K562 (cell line): ENCODE data around the gene PTH2. TPM values are rescaled to one million over a fixed set of nuclear protein-coding genes. Genes with fewer than 3 reads are reported as not detected.

Experiments used
- ARID4B ChIP-seq: sonication (generic); formaldehyde crosslinking; IDR thresholded peaks from 2 replicates; pipeline ENCODE4 v1.8.0; 2022; ENCODE audit warnings: mild to moderate bottlenecking, missing genetic modification reagents
- CAMTA2 ChIP-seq: fragments of 250-450 bp; sonication (Bioruptor Pico); conservative IDR thresholded peaks from 2 replicates; pipeline ENCODE4 v1.5.1; 2022
- ELF4 ChIP-seq: fragments of 450-650 bp; formaldehyde crosslinking; IDR thresholded peaks from 2 replicates; pipeline ENCODE4 v1.4.0; 2022; ENCODE audit warnings: missing genetic modification characterization
- ELK1 ChIP-seq: sonication (generic); formaldehyde crosslinking; IDR thresholded peaks from 2 replicates; pipeline ENCODE4 v1.8.1; 2022; ENCODE audit warnings: missing genetic modification reagents
- ETV1 ChIP-seq: fragments of 450-650 bp; conservative IDR thresholded peaks from 2 replicates; pipeline ENCODE4 v1.6.1; 2016; ENCODE audit warnings: missing genetic modification characterization, control low read depth, low read depth, missing compliant biosample characterization
- FOXO4 ChIP-seq: fragments of 450-650 bp; formaldehyde crosslinking; IDR thresholded peaks from 2 replicates; pipeline ENCODE4 v1.4.0; 2020; ENCODE audit warnings: mild to moderate bottlenecking, moderate library complexity
- KDM5B ChIP-seq: fragments of 200-600 bp; sonication (generic); IDR thresholded peaks from 2 replicates; pipeline ENCODE4 v1.6.1; 2012; ENCODE audit warnings: low read depth, mild to moderate bottlenecking, moderate library complexity, low read length, control low read depth, inconsistent platforms; ENCODE audit not compliant: insufficient replicate concordance
- MIER1 ChIP-seq: fragments of 450-650 bp; IDR thresholded peaks from 2 replicates; pipeline ENCODE4 v1.6.1; 2016; ENCODE audit warnings: antibody characterized with exemption, mild to moderate bottlenecking, low read depth
- NFYB ChIP-seq: IDR thresholded peaks from 2 replicates; pipeline ENCODE4 v1.6.1; 2011; ENCODE audit warnings: mild to moderate bottlenecking, moderate library complexity; ENCODE audit not compliant: insufficient read length; ENCODE audit errors: extremely low read depth
- PKNOX1 ChIP-seq: fragments of 450-650 bp; IDR thresholded peaks from 2 replicates; pipeline ENCODE4 v1.6.1; 2016
- POLR2AphosphoS5 ChIP-seq: IDR thresholded peaks from 2 replicates; pipeline ENCODE4 v1.6.1; 2011; ENCODE audit warnings: mild to moderate bottlenecking, low read depth, low read length, moderate library complexity; ENCODE audit not compliant: control insufficient read depth, insufficient read depth
- PTRF ChIP-seq: fragments of 450-650 bp; IDR thresholded peaks from 2 replicates; pipeline ENCODE4 v1.6.1; 2016; ENCODE audit warnings: mild to moderate bottlenecking, missing genetic modification characterization, missing compliant biosample characterization
- RAD51 ChIP-seq: fragments of 450-650 bp; IDR thresholded peaks from 2 replicates; pipeline ENCODE4 v1.7.1; 2016; ENCODE audit warnings: low read depth, mild to moderate bottlenecking, borderline replicate concordance
- SMAD1 ChIP-seq: fragments of 150-350 bp; IDR thresholded peaks from 2 replicates; pipeline ENCODE4 v1.6.1; 2014; ENCODE audit warnings: low read length, low read depth; ENCODE audit not compliant: partially characterized antibody
- ZC3H11A ChIP-seq: IDR thresholded peaks from 2 replicates; pipeline ENCODE4 v1.6.1; 2012; ENCODE audit warnings: low read depth, low read length, improper control_type of control experiment
- ZNF124 ChIP-seq: sonication (generic); formaldehyde crosslinking; IDR thresholded peaks from 2 replicates; pipeline ENCODE4 v1.8.1; 2022; ENCODE audit warnings: missing genetic modification reagents
- ZNF175 ChIP-seq: fragments of 200-800 bp; sonication (Bioruptor generic); IDR thresholded peaks from 2 replicates; pipeline ENCODE4 v1.6.1; 2016; ENCODE audit warnings: low read depth, mild to moderate bottlenecking, missing genetic modification characterization, missing compliant biosample characterization
- ZNF764 ChIP-seq: fragments of 250-450 bp; sonication (Bioruptor Pico); IDR thresholded peaks from 2 replicates; pipeline ENCODE4 v1.4.0; 2020; ENCODE audit warnings: low read depth, mild to moderate bottlenecking, moderate library complexity
- ZNF77 ChIP-seq: fragments of 250-450 bp; sonication (Bioruptor Pico); IDR thresholded peaks from 2 replicates; pipeline ENCODE4 v1.5.0; 2020
- polyA plus RNA-seq, 8 experiments: library from polyadenylated mRNA; depleted of rRNA in 4 of 8; stranded (reverse) in 5 of 8; unstranded in 3 of 8; fragments of >200 nt; fragmentation: Nextera tagmentation in 2 of 8; fragmentation: Illumina TruSeq in 1 of 8; extraction: Ambion mirVana in 2 of 8; extraction: Trizol in 1 of 8; gene quantifications; 2 replicates each; pipeline versions ENCODE4 v1.2.1 to v1.2.3, GENCODE V29; 2011 to 2014; ENCODE audit warnings: inconsistent platforms in 1 of 8, missing spikeins in 1 of 8
- total RNA-seq, 7 experiments: library from RNA; depleted of rRNA in 6 of 7; stranded (reverse); fragments of >200 nt in 6 of 7; fragmentation: Illumina TruSeq in 2 of 7; extraction: Trizol in 2 of 7; gene quantifications; 2 replicates each; pipeline versions ENCODE4 v1.2.1 to v1.2.3, GENCODE V29; 2011 to 2021; ENCODE audit warnings: low replicate concordance in 1 of 7

PTH2 gene
- total and polyA plus RNA-seq, 9 of the 15 experiments (the other 6 are each of a cell fraction or from before 2014, with no cell fraction given), result 1.3 TPM; not detected in 8

DNA sequence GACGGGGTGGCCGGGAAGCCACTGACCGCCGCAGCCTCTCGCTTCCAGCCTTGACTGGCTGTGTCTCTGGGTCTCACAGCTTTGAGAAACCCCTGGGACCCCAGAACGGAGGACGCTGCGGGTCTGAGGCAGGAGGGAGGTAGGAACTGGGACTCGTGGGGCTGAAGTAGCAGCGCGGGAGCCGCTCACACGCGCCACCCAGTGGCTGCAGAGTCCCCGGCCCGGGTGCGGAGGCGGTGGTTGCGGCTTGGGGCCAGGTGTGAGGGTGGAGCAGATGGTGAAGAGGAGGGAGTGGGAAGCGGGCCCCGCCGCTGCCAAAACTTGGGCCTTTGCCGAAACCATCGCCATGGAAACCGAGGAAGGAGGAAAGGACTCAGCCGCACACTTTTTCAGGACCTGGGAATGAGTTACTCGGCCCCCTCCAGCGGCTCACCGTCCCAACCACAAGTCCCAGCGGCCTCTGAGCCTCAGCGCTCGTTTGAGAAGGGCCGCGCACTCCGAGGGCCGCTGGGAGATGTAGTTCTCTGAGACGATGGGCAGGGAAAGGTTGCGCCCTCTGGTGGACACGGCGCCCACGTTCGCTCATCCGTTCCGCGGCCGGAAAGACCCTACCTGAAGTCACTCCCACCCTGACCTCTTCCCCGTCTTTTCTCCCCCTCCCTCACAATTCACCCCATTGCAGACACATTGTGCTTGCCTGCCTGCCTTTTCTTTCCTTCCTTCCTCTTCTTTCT, 20.3 kb upstream of the PTH2 start (continued):
- TF ChIP-seq FOXO4 (0 out of 2 replicates have a peak, but pooled peaks have one; percentile 30), MIER1 (no peak), ZNF124 (CRISPR knock-in tag) (no peak), CAMTA2 (no peak), ELK1 (CRISPR knock-in tag) (no peak), ELF4 (CRISPR knock-in tag) (no peak), POLR2AphosphoS5 (no peak), ETV1 (peak; percentile 83), PKNOX1 (no peak), ZNF764 (CRISPR knock-in tag) (no peak), NFYB (no peak), ZC3H11A (no peak), KDM5B (peak; percentile 55), ZNF77 (CRISPR knock-in tag) (no peak), SMAD1 (no peak), RAD51 (no peak), ZNF175 (CRISPR knock-in tag) (peak; percentile 90; the same call in 1 of the 2 replicates), PTRF (tag) (no peak), ARID4B (no peak; the same call in 1 of the 2 replicates)
